Panc1 (cell line): ENCODE data around the gene BRD4. TPM values are rescaled to one million over a fixed set of nuclear protein-coding genes. Genes with fewer than 3 reads are reported as not detected.

Source experiments
- ATAC-seq: fragments of 200-7000 bp; cut with Tn5 transposase; 2 replicates; pipeline ENCODE4 v1.9.1; 2020; ENCODE audit warnings: mild to moderate bottlenecking, moderate library complexity
- BruUV-seq: library from RNA; stranded (reverse); fragments of 400-500 nt; replicated peaks from 2 replicates; lab custom pipeline; 2021; lab: Mats Ljungman, UMichigan
- CTCF ChIA-PET: fragments of 300-600 bp; sonication (Branson Sonifier 250); formaldehyde crosslinking; loops from one replicate; lab custom pipeline; 2022; ENCODE audit warnings: antibody characterized with exemption; lab: Charles Lee
- POLR2A ChIA-PET: fragments of 300-600 bp; sonication (Branson Sonifier 250); formaldehyde crosslinking; loops from one replicate; lab custom pipeline; 2022; ENCODE audit warnings: antibody characterized with exemption; lab: Charles Lee
- DNase-seq: peaks from one replicate; pipeline ENCODE4 v3.0.0-alpha.2; 2010; ENCODE audit warnings: low read depth, low spot score
- H3K27ac ChIP-seq: 2 replicates; pipeline ENCODE4 v1.5.1; 2011; ENCODE audit warnings: mild to moderate bottlenecking, low read length, inconsistent platforms
- H3K27me3 ChIP-seq: fragments of 200-500 bp; sonication (Bioruptor generic); 2 replicates; pipeline ENCODE4 v1.6.0; 2014; ENCODE audit warnings: low read length, inconsistent platforms; ENCODE audit not compliant: control insufficient read depth, insufficient read depth
- H3K36me3 ChIP-seq: fragments of 200-500 bp; sonication (Bioruptor generic); 2 replicates; pipeline ENCODE4 v1.5.1; 2014; ENCODE audit warnings: inconsistent platforms, mild to moderate bottlenecking, low read length, moderate library complexity; ENCODE audit not compliant: control insufficient read depth, insufficient read depth
- H3K4me1 ChIP-seq: 2 replicates; pipeline ENCODE4 v1.5.1; 2011; ENCODE audit warnings: inconsistent platforms, mild to moderate bottlenecking, low read length, moderate library complexity; ENCODE audit not compliant: control insufficient read depth, insufficient read depth
- H3K4me3 ChIP-seq, 2 experiments: 2 replicates each; pipeline ENCODE4 v1.5.1; 2011 to 2012; ENCODE audit warnings: low read depth in 2 of 2, low read length in 2 of 2, mild to moderate bottlenecking in 2 of 2, inconsistent platforms in 1 of 2, moderate library complexity in 1 of 2
- H3K9me3 ChIP-seq: fragments of 200-500 bp; sonication (Bioruptor generic); 2 replicates; pipeline ENCODE4 v1.5.1; 2014; ENCODE audit warnings: low read depth, mild to moderate bottlenecking, inconsistent platforms, low read length, moderate library complexity; ENCODE audit not compliant: control insufficient read depth, insufficient read depth
- POLR2AphosphoS5 ChIP-seq: IDR thresholded peaks from 2 replicates; pipeline ENCODE4 v1.6.1; 2012; ENCODE audit warnings: mild to moderate bottlenecking, low read depth, low read length, moderate library complexity
- SIN3A ChIP-seq: IDR thresholded peaks from 2 replicates; pipeline ENCODE4 v1.6.1; 2012; ENCODE audit warnings: low read depth, mild to moderate bottlenecking, low read length, moderate library complexity, borderline replicate concordance; ENCODE audit not compliant: insufficient read depth
- TCF7L2 ChIP-seq: IDR thresholded peaks from 2 replicates; pipeline ENCODE4 v1.6.1; 2011; ENCODE audit warnings: mild to moderate bottlenecking, low read depth, low read length, inconsistent platforms
- in situ Hi-C: cut with HindIII; loops from 2 replicates; pipeline ENCODE4 v1.10.0; 2016; ENCODE audit warnings: low sequenced_read_pairs, low pct_unique_long_range_greater_than_20kb
- intact Hi-C: fragments of 100-400 bp; cut with micrococcal nuclease; formaldehyde crosslinking; loops from one replicate; pipeline ENCODE4 v1.10.0; 2022; ENCODE audit not compliant: unreplicated experiment
- total RNA-seq: library from RNA; stranded (reverse); gene quantifications from one replicate; pipeline ENCODE4 v1.2.1, GENCODE V29; 2021; ENCODE audit not compliant: unreplicated experiment
- TF ChIP-seq, protein P1 (sequence below): fragments of 450-650 bp; IDR thresholded peaks from 2 replicates; pipeline ENCODE4 v1.5.1; 2017; ENCODE audit warnings: mild to moderate bottlenecking
- TF ChIP-seq, protein P2 (sequence below), 2 experiments: IDR thresholded peaks; 2 replicates each; pipeline ENCODE4 v1.6.1; 2011 to 2012; ENCODE audit warnings: low read depth in 2 of 2, control low read depth in 1 of 2, low read length in 1 of 2, mild to moderate bottlenecking in 1 of 2, moderate library complexity in 1 of 2; ENCODE audit not compliant: insufficient read depth in 1 of 2

The BRD4 gene
- total RNA-seq, 1 experiment from 2014 or later, result 102 TPM

DNA sequence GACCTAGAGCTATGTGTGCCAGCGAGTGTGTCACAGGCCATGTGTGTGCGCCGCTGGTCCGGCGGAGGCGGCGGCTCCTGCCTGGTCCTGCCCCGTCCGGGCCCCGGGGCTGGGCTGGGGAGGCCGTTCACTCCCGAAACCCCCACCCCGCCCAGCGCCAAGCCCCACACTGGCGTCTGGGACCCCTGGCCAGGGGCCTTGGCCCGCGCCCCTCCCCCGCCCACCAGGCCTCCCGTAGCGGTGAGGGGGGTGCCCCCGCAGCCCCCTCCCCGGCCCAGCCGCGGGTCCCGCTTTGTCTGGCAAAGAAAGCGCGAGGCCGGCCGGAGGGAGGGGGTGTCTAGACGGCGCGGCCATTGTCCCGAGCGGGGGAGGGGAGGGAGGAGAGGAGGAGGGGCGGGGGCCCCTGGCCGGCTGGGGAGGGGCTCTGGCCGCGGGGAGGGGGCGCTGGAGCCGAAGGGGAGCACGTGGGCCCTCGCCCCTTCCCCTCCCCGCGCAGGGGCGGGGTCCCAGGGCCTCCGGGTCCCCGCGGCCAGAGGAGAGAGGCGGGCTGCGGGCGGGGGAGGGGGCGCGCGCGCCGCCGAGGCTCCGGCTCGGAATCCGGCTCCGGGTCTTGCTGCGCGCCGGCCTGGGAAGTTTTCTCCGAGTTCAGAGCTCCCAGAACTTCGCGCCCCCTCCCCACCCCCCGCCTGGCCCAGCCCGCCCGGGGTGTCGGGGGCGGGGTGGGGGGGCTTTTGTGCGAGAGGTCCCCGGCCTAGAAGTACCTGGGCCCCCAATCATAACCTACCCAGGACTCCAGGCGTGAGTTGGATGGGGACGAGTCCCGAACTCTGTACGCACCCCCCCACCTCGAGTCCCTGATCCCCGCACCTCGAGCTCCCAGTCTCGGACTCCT, 132.4 kb downstream of the BRD4 start:
- POLR2A ChIA-PET, result no interaction called here
- CTCF ChIA-PET, result no interaction called here
- DNase-seq (no peak), ATAC-seq (no peak)
- H3K4me1 ChIP-seq, result no peaks in the 10 kb centered on the region
- H3K4me3 ChIP-seq, result peak overlapping the region; percentile 37 to 48
- in situ Hi-C loops (no loop called here), intact Hi-C loops (no loop called here)
- H3K36me3 ChIP-seq, result no peaks in the 10 kb centered on the region
- no peaks in the 10 kb centered on the region for H3K9me3 ChIP-seq
- BruUV-seq, result no TSS peak
- no peak for TF ChIP-seq SIN3A
- TF ChIP-seq, protein P1, sequence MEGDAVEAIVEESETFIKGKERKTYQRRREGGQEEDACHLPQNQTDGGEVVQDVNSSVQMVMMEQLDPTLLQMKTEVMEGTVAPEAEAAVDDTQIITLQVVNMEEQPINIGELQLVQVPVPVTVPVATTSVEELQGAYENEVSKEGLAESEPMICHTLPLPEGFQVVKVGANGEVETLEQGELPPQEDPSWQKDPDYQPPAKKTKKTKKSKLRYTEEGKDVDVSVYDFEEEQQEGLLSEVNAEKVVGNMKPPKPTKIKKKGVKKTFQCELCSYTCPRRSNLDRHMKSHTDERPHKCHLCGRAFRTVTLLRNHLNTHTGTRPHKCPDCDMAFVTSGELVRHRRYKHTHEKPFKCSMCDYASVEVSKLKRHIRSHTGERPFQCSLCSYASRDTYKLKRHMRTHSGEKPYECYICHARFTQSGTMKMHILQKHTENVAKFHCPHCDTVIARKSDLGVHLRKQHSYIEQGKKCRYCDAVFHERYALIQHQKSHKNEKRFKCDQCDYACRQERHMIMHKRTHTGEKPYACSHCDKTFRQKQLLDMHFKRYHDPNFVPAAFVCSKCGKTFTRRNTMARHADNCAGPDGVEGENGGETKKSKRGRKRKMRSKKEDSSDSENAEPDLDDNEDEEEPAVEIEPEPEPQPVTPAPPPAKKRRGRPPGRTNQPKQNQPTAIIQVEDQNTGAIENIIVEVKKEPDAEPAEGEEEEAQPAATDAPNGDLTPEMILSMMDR, result no peak
- no peak overlapping the region for H3K27ac ChIP-seq
- H3K27me3 ChIP-seq, result no peaks in the 10 kb centered on the region

DNA sequence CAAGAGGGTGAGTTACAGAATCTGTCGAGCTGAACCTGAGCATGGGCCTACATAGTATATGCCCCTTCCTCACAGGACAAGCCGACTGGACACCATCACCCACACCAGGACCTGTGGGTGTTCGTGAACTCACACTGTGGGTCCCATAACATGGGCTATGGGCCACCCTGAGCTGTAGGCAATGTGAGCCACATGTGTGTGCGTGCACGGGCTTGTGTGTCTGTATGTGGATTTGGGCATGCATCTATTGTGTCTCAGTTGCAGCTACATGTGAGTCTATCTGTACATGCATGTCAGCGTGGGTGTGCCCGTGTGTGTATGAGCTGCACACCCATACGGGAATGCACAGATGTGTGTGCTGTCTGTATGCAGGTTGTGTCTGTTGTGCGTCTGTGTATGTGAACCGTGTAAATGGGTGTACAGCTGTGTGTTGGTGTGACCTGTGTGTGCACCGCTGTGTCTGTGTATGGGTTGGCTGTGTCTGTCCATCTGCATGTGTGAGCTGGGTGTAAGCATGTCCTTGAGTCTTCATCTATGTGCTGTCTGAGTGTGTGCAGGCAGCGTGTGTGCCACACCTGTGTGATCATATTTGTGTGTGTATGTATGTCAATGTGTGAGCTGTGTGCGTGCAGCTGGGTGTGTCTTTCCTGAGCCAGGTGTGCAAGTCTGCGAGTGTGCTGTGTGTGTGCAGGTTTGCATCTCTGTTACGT, 133.2 kb downstream of the BRD4 start:
- ChIA-PET POLR2A (no interaction called here), CTCF (no interaction called here)
- no peak for DNase-seq
- H3K4me3 ChIP-seq, result no peak overlapping the region
- no peaks in the 10 kb centered on the region for H3K27me3 ChIP-seq
- no peaks in the 10 kb centered on the region for H3K9me3 ChIP-seq
- H3K27ac ChIP-seq, result no peak overlapping the region
- no peak for TF ChIP-seq TCF7L2
- no peak for TF ChIP-seq POLR2AphosphoS5
- TF ChIP-seq, protein P2, sequence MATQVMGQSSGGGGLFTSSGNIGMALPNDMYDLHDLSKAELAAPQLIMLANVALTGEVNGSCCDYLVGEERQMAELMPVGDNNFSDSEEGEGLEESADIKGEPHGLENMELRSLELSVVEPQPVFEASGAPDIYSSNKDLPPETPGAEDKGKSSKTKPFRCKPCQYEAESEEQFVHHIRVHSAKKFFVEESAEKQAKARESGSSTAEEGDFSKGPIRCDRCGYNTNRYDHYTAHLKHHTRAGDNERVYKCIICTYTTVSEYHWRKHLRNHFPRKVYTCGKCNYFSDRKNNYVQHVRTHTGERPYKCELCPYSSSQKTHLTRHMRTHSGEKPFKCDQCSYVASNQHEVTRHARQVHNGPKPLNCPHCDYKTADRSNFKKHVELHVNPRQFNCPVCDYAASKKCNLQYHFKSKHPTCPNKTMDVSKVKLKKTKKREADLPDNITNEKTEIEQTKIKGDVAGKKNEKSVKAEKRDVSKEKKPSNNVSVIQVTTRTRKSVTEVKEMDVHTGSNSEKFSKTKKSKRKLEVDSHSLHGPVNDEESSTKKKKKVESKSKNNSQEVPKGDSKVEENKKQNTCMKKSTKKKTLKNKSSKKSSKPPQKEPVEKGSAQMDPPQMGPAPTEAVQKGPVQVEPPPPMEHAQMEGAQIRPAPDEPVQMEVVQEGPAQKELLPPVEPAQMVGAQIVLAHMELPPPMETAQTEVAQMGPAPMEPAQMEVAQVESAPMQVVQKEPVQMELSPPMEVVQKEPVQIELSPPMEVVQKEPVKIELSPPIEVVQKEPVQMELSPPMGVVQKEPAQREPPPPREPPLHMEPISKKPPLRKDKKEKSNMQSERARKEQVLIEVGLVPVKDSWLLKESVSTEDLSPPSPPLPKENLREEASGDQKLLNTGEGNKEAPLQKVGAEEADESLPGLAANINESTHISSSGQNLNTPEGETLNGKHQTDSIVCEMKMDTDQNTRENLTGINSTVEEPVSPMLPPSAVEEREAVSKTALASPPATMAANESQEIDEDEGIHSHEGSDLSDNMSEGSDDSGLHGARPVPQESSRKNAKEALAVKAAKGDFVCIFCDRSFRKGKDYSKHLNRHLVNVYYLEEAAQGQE (IDR thresholded peaks at IDR 0.05; ENCODE audit: insufficient read depth in 1 of 2, low read depth in 2 of 2, low read length in 1 of 2), result no peak
- TF ChIP-seq, protein P1, result no peak
- no peak for TF ChIP-seq SIN3A
- no peak for ATAC-seq
- in situ Hi-C loops, result no loop called here
- BruUV-seq, result no TSS peak
- H3K4me1 ChIP-seq, result no peaks in the 10 kb centered on the region
- intact Hi-C loops, result no loop called here
- no peaks in the 10 kb centered on the region for H3K36me3 ChIP-seq
